Fibroblast of pulmonary artery (primary cell): ENCODE data around the gene NOD2.

ENCODE experiments used
- DNase-seq: peaks from one replicate; pipeline ENCODE4 v3.0.0-alpha.2; 2010; ENCODE audit warnings: low read depth
- H3K4me3 ChIP-seq: replicated peaks from 2 replicates; pipeline ENCODE4 v1.5.1; 2011; ENCODE audit warnings: low read depth, mild to moderate bottlenecking, control low read depth, low read length, moderate library complexity
- CTCF ChIP-seq: IDR thresholded peaks from 2 replicates; pipeline ENCODE4 v1.5.1; 2011; ENCODE audit warnings: mild to moderate bottlenecking, control low read depth, low read length, inconsistent platforms; ENCODE audit errors: missing control alignments

Gene NOD2

GRCh38 chr16:50697881-50698767 lies 4.7 kb downstream of the NOD2 start:
- no peak for TF ChIP-seq CTCF
- DNase-seq = peak; percentile 30
- peak overlapping the region; percentile 40 for H3K4me3 ChIP-seq

DNA sequence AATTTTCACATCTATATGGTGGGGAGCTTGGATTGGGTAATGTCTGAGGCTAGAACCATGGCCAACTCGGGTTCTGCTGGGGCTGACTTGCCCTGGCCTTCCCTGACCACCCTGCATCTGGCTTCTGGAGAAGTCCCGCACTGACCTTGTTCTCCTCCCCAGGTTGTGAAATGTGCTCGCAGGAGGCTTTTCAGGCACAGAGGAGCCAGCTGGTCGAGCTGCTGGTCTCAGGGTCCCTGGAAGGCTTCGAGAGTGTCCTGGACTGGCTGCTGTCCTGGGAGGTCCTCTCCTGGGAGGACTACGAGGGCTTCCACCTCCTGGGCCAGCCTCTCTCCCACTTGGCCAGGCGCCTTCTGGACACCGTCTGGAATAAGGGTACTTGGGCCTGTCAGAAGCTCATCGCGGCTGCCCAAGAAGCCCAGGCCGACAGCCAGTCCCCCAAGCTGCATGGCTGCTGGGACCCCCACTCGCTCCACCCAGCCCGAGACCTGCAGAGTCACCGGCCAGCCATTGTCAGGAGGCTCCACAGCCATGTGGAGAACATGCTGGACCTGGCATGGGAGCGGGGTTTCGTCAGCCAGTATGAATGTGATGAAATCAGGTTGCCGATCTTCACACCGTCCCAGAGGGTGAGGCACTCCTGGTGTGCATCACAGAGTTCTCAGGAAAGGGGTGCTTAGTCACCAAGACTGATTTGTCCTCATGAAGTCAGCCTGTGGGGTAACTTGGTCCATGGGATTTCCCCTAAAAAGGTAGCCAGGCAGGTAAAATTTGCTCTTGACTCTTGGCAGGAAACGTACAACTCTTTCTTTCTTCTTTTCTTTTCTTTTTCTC lies 6.1 kb downstream of the NOD2 start:
- DNase-seq = peak; percentile 31
- no peak overlapping the region for H3K4me3 ChIP-seq
- TF ChIP-seq CTCF = no peak

GRCh38 chr16:50702725-50703124 lies 9.3 kb downstream of the NOD2 start:
- DNase-seq = no peak
- TF ChIP-seq CTCF = no peak
- no peak overlapping the region for H3K4me3 ChIP-seq

GRCh38 chr16:50704245-50704644 lies 10.8 kb downstream of the NOD2 start:
- no peak overlapping the region for H3K4me3 ChIP-seq
- no peak for TF ChIP-seq CTCF
- DNase-seq = no peak

DNA sequence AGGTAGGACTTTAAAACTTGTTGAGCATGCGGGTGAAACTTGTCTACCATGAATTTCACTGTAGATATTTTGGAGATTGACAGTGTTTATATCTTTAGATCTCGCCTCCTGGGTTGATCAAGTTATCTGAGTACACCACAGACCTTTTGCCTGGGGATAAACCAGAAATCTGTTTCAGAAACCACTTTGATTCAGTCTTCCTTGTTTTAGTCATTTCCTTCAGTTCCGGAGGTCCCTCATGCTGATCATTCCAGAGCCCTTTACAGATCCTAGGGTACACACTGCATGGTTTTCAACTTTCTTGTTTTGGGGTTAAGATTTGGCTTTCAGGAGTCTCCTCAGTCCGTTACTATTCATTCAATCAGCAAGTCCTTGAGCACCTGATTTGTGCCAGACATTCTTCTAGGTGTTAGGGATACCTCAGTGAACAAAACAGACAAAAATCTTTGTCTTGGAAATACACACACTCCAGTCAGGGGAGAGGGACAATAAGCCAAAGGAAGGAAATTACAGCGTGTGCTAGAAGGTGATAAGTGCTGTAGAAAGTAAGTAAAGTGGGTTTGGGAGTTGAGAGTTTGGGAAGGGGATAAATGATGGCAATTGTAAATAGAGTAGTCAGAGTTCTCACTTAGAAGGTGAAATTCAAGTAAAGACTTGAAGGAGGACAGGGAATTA lies 12.2 kb downstream of the NOD2 start:
- H3K4me3 ChIP-seq = no peak overlapping the region
- no peak for TF ChIP-seq CTCF
- no peak for DNase-seq

GRCh38 chr16:50706250-50706649 lies 12.8 kb downstream of the NOD2 start:
- H3K4me3 ChIP-seq = no peak overlapping the region
- no peak for TF ChIP-seq CTCF
- no peak for DNase-seq
